Caco-2 (cell line): ENCODE measurements around the gene KATNAL1. TPM values are rescaled to one million over a fixed set of nuclear protein-coding genes. Genes with fewer than 3 reads are reported as not detected.
"Not testable (repeated sequence)": the region's sequence is repeated elsewhere in the genome, so short reads cannot be mapped to it uniquely, and the experiment has no call there.

Source experiments
- BruUV-seq: library from RNA; stranded (reverse); fragments of 400-500 nt; replicated peaks from 2 replicates; lab custom pipeline; 2021; lab: Mats Ljungman, UMichigan
- CTCF ChIA-PET: fragments of 300-600 bp; sonication (Branson Sonifier 250); formaldehyde crosslinking; loops from one replicate; lab custom pipeline; 2022; ENCODE audit warnings: antibody characterized with exemption; lab: Charles Lee
- POLR2A ChIA-PET: fragments of 300-600 bp; sonication (Branson Sonifier 250); formaldehyde crosslinking; loops from one replicate; lab custom pipeline; 2022; ENCODE audit warnings: antibody characterized with exemption; lab: Charles Lee
- DNase-seq, 2 experiments: peaks; one replicate each; pipeline versions ENCODE4 v3.0.0 to v3.0.0-alpha.2; 2020 to 2022
- H3K27me3 ChIP-seq: replicated peaks from 2 replicates; pipeline ENCODE4 v1.6.0; 2011; ENCODE audit warnings: low read length; ENCODE audit not compliant: control insufficient read depth, insufficient read depth
- H3K36me3 ChIP-seq: 2 replicates; pipeline ENCODE4 v1.5.1; 2011; ENCODE audit warnings: low read length; ENCODE audit not compliant: control insufficient read depth, insufficient read depth
- H3K4me1 ChIP-seq: fragments of 250-450 bp; sonication (Bioruptor Pico); 2 replicates; pipeline ENCODE4 v1.5.1; 2020; ENCODE audit warnings: mild to moderate bottlenecking
- H3K4me3 ChIP-seq: 2 replicates; pipeline ENCODE4 v1.5.1; 2011; ENCODE audit warnings: low read depth, mild to moderate bottlenecking, control low read depth, low read length
- H3K9me3 ChIP-seq: fragments of 250-450 bp; sonication (Bioruptor Pico); 2 replicates; pipeline ENCODE4 v1.5.1; 2020; ENCODE audit warnings: mild to moderate bottlenecking, moderate library complexity
- H3K27ac Mint-ChIP-seq: one replicate; pipeline ENCODE4 v1.8.0; 2022; ENCODE audit warnings: mixed read lengths; ENCODE audit not compliant: unreplicated experiment
- H3K27me3 Mint-ChIP-seq: one replicate; pipeline ENCODE4 v1.8.0; 2022; ENCODE audit warnings: mixed read lengths; ENCODE audit not compliant: insufficient read depth, unreplicated experiment
- H3K36me3 Mint-ChIP-seq: one replicate; pipeline ENCODE4 v1.8.0; 2022; ENCODE audit warnings: mild to moderate bottlenecking, mixed read lengths; ENCODE audit not compliant: insufficient read depth, unreplicated experiment
- H3K4me1 Mint-ChIP-seq: one replicate; pipeline ENCODE4 v1.8.0; 2022; ENCODE audit warnings: low read depth, mixed read lengths; ENCODE audit not compliant: unreplicated experiment
- H3K4me3 Mint-ChIP-seq: one replicate; pipeline ENCODE4 v1.8.0; 2022; ENCODE audit warnings: mild to moderate bottlenecking, moderate library complexity, mixed read lengths; ENCODE audit not compliant: unreplicated experiment
- H3K9me3 Mint-ChIP-seq: one replicate; pipeline ENCODE4 v1.8.0; 2022; ENCODE audit warnings: mixed read lengths; ENCODE audit not compliant: unreplicated experiment
- intact Hi-C: fragments of 100-400 bp; cut with micrococcal nuclease; formaldehyde crosslinking; loops from one replicate; pipeline ENCODE4 v1.10.0; 2022; ENCODE audit not compliant: unreplicated experiment
- total RNA-seq: library from RNA; stranded (reverse); gene quantifications from 2 replicates; pipeline ENCODE4 v1.2.3, GENCODE V29; 2022
- TF ChIP-seq, protein P1 (sequence below), 2 experiments: fragments of 200-600 bp in 1 of 2; IDR thresholded peaks; 1 replicate in 1 of 2; 2 replicates in 1 of 2; pipeline versions ENCODE4 v1.5.1 to v1.8.0; 2011 to 2022; ENCODE audit warnings: antibody characterized with exemption in 1 of 2, control low read depth in 1 of 2, inconsistent platforms in 1 of 2, low read depth in 1 of 2, low read length in 1 of 2, mild to moderate bottlenecking in 1 of 2, moderate library complexity in 1 of 2; ENCODE audit not compliant: insufficient read depth in 1 of 2, severe bottlenecking in 1 of 2, unreplicated experiment in 1 of 2

KATNAL1 gene
- total RNA-seq, 1 experiment from 2014 or later = 8.1 TPM

DNA sequence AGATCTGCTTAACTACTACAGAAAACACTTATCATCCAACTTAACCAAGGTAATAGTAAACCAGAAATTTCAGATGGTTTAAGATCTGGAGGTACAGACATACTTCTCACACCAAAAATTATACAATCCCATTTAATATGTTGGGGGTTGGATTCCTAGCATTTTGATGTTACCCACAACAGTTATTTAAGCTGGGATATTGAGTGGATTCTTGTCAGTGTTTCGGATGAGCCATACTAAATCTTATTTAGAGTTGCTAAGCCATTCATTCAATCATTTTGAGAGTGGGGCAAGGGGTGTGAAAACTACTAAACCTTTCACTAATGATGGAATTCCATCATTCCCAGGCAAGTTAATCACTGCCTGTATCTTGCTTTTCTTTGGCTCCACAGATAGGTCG is 40.6 kb downstream of the KATNAL1 start:
- no peak overlapping the region for H3K27ac Mint-ChIP-seq
- intact Hi-C loops = no loop called here
- CTCF ChIA-PET = no interaction called here
- no peak for DNase-seq
- H3K27me3 ChIP-seq = no peaks in the 10 kb centered on the region
- no peak overlapping the region for H3K4me3 Mint-ChIP-seq
- H3K9me3 ChIP-seq = no peaks in the 10 kb centered on the region
- no peaks in the 10 kb centered on the region for H3K36me3 ChIP-seq
- TF ChIP-seq, protein P1, sequence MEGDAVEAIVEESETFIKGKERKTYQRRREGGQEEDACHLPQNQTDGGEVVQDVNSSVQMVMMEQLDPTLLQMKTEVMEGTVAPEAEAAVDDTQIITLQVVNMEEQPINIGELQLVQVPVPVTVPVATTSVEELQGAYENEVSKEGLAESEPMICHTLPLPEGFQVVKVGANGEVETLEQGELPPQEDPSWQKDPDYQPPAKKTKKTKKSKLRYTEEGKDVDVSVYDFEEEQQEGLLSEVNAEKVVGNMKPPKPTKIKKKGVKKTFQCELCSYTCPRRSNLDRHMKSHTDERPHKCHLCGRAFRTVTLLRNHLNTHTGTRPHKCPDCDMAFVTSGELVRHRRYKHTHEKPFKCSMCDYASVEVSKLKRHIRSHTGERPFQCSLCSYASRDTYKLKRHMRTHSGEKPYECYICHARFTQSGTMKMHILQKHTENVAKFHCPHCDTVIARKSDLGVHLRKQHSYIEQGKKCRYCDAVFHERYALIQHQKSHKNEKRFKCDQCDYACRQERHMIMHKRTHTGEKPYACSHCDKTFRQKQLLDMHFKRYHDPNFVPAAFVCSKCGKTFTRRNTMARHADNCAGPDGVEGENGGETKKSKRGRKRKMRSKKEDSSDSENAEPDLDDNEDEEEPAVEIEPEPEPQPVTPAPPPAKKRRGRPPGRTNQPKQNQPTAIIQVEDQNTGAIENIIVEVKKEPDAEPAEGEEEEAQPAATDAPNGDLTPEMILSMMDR (IDR thresholded peaks at IDR 0.05; ENCODE audit: insufficient read depth in 1 of 2, low read depth in 1 of 2, low read length in 1 of 2, severe bottlenecking in 1 of 2, unreplicated experiment in 1 of 2) = no peak
- H3K4me3 ChIP-seq = no peak overlapping the region
- H3K4me1 Mint-ChIP-seq = no peaks in the 10 kb centered on the region
- no TSS peak for BruUV-seq
- POLR2A ChIA-PET = no interaction called here
- no peaks in the 10 kb centered on the region for H3K27me3 Mint-ChIP-seq
- no peaks in the 10 kb centered on the region for H3K9me3 Mint-ChIP-seq
- H3K36me3 Mint-ChIP-seq = no peaks in the 10 kb centered on the region
- H3K4me1 ChIP-seq = no peaks in the 10 kb centered on the region

DNA sequence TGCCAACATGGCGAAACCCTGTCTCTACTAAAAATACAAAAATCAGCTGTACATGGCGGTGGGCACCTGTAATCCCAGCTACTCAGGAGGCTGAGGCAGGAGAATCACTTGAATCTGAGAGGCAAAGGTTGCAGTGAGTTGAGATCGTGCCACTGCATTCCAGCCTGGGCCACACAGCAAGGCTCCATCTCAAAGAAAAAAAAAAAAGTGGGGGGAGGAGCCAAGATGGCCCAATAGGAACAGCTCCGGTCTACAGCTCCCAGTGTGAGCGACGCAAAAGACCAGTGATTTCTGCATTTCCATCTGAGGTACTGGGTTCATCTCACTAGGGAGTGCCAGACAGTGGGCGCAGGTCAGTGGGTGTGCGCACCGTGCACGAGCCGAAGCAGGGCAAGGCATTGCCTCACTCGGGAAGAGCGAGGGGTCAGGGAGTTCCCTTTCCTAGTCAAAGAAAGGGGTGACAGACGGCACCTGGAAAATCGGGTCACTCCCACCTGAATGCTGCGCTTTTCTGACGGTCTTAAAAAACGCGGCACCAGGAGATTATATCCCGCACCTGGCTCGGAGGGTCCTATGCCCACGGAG is 48.1 kb downstream of the KATNAL1 start:
- peak overlapping the region; percentile 16 for H3K4me3 Mint-ChIP-seq
- POLR2A ChIA-PET, CTCF ChIA-PET: not testable (repeated sequence)

DNA sequence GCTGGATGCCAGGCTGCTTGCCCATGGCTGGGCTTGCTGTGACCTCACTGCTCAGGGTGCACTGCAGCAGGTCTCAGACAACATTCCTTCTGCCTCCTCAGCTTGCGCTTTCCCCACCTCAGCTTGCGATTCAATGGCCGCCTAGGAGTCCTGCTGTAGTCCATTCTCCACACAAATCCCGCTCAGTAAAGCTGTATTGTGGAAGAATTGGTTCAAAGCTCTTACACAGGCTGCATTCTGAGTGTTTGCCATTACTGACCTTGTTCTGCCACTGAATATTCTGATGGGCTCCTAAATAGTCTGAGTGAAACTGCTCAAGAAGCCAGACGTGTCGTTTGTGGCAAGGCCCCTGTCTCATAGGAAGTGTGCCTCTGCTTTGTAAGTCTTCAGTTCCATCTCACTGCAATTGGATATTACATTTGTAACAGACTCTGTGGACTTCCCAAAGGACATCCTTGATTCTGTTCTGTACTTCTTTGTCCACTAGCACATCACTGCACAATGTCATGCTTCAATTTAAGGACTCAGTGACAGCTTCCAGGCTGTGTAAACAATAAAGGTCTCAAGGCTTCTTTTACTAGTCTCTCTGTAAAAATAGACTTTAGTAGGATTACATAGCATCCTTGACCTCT is 49.8 kb downstream of the KATNAL1 start:
- H3K4me3 ChIP-seq = no peak overlapping the region
- H3K27me3 Mint-ChIP-seq = no peaks in the 10 kb centered on the region
- no peaks in the 10 kb centered on the region for H3K36me3 Mint-ChIP-seq
- no peak for DNase-seq
- ChIA-PET POLR2A (no interaction called here), CTCF (interaction anchor here (0.5 kb wide), 1 partner anchor 788 kb away, joined by 3 read pairs; no protein-coding TSS in a partner anchor)
- H3K4me1 Mint-ChIP-seq = peaks cover 13% of the 10 kb centered on the region
- no peak overlapping the region for H3K4me3 Mint-ChIP-seq
- no peaks in the 10 kb centered on the region for H3K36me3 ChIP-seq
- TF ChIP-seq, protein P1 (IDR thresholded peaks at IDR 0.05; ENCODE audit: insufficient read depth in 1 of 2, low read depth in 1 of 2, low read length in 1 of 2, severe bottlenecking in 1 of 2, unreplicated experiment in 1 of 2) = no peak
- H3K9me3 Mint-ChIP-seq = peaks cover 9% of the 10 kb centered on the region
- intact Hi-C loops = no loop called here
- H3K4me1 ChIP-seq = 0 out of 2 replicates have a peak, but pooled peaks cover 6% of the 10 kb centered on the region
- no peak overlapping the region for H3K27ac Mint-ChIP-seq
- no TSS peak for BruUV-seq
- H3K9me3 ChIP-seq = no peaks in the 10 kb centered on the region
- H3K27me3 ChIP-seq = no peaks in the 10 kb centered on the region

More for the DNA sequence above, 48.1 kb downstream of the KATNAL1 start:
- intact Hi-C loops, H3K36me3 Mint-ChIP-seq, H3K27ac Mint-ChIP-seq, H3K9me3 Mint-ChIP-seq, H3K36me3 ChIP-seq, H3K4me3 ChIP-seq, BruUV-seq, H3K4me1 ChIP-seq, H3K9me3 ChIP-seq, H3K27me3 ChIP-seq, H3K27me3 Mint-ChIP-seq, DNase-seq: not testable (repeated sequence)
- peaks cover 13% of the 10 kb centered on the region for H3K4me1 Mint-ChIP-seq
